GM12891 (cell line): Measurements from ENCODE around the gene BRD3.

Experiments
- PAX5 ChIP-seq: IDR thresholded peaks from 2 replicates; pipeline ENCODE4 v1.6.1; 2011; ENCODE audit warnings: low read length, moderate library complexity, mild to moderate bottlenecking; ENCODE audit not compliant: insufficient read depth, severe bottlenecking
- POLR2A ChIP-seq: IDR thresholded peaks from 2 replicates; pipeline ENCODE4 v1.6.1; 2011; ENCODE audit warnings: low read depth, low read length, control low read depth
- POLR2AphosphoS5 ChIP-seq: IDR thresholded peaks from 2 replicates; pipeline ENCODE4 v1.6.1; 2011; ENCODE audit warnings: low read depth, low read length, control low read depth
- POU2F2 ChIP-seq: IDR thresholded peaks from 2 replicates; pipeline ENCODE4 v1.6.1; 2011; ENCODE audit warnings: low read depth, mild to moderate bottlenecking, control low read depth, low read length, moderate library complexity
- SPI1 ChIP-seq: IDR thresholded peaks from 2 replicates; pipeline ENCODE4 v1.6.1; 2011; ENCODE audit warnings: low read depth, low read length, control low read depth
- TAF1 ChIP-seq: IDR thresholded peaks from 2 replicates; pipeline ENCODE4 v1.6.1; 2011; ENCODE audit warnings: low read depth, low read length, control low read depth

DNA sequence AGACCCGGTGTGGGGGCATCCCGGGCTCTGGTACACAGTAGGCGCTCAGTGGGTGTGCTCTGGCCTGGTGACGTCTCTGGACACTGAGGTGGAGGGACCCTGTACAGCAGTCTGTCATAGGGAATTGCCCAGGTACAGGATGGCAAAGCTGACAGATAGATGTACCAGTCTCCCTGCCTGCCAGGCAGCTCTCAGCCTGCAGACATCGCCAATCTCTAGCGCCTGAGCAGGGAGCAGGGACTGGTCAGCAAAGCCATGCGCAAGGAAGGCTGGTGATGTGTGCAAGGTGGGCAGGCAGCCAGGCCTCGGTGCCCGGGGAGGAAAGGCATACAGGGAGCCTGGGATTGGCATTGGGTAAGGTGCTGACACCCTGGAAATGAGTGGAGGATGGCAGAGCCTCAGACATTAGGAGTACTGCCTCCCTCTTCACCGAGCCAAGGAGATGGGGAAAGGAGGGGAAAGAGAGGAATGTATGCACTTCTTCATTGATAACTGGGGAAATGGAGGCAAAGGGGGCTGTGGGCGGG lies 33.9 kb upstream of the BRD3 start:
- no peak for TF ChIP-seq POLR2A
- TF ChIP-seq POLR2AphosphoS5 = no peak
- TF ChIP-seq TAF1 = no peak
- TF ChIP-seq SPI1 = no peak
- no peak for TF ChIP-seq PAX5
- no peak for TF ChIP-seq POU2F2
